ENCODE results near the gene HSPG2. TPM values are rescaled to one million over a fixed set of nuclear protein-coding genes. Genes with fewer than 3 reads are reported as not detected.

HSPG2 gene
- total and polyA plus RNA-seq, 2 of the 13 experiments (the other 11 are each of a cell fraction or from before 2014, with no cell fraction given): 9.1 to 13.1 TPM

DNA sequence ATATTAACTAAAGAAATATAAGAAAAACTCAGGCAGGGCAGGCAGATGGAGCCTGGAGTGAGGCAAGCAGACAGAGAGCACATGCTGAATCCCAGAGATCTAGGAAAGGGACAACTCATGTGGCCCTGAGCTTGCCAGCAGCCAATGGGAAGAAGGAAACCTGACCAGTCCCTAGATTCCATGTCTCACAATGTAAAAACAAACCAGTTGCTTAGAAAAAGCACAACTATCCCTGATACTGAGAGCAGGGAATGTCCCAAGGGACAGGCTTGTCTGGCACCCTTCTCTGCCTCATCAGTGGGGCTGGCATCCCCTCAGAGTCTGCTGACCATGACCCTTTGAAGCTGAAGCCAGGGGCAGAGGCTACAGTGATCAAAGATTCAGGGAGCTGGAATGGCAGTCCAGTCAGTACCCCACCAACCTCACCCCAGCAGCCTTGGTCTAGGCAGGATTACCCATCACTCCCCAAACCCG, 27.8 kb downstream of the HSPG2 start:
- ATAC-seq (no peak), FAIRE-seq (no peak), DNase-seq (ENCODE audit: low spot score) (no peak)
- Histone ChIP-seq H3K27ac (ENCODE audit: extremely low read length, insufficient read depth, low read length) (no peak overlapping the region), H3K27me3 (ENCODE audit: control insufficient read depth in 1 of 2, insufficient read depth in 2 of 2, low read length in 2 of 2) (no peaks in the 10 kb centered on the region), H4K20me1 (ENCODE audit: insufficient read depth, low read length) (no peaks in the 10 kb centered on the region), H3K79me2 (ENCODE audit: insufficient read depth, low read length) (no peaks in the 10 kb centered on the region), H3K4me2 (ENCODE audit: low read depth, low read length) (no peak overlapping the region), H3K4me1 (ENCODE audit: insufficient read depth, low read length) (peaks cover 53% of the 10 kb centered on the region), H3K9me3 (ENCODE audit: low read length) (no peaks in the 10 kb centered on the region), H2AFZ (ENCODE audit: low read length) (no peak overlapping the region), H3K36me3 (replicated peaks in 1 of 2; ENCODE audit: control insufficient read depth in 1 of 2, insufficient read depth in 2 of 2, low read length in 2 of 2) (no peaks in the 10 kb centered on the region; a peak in 1 of 5 replicates), H3K4me3 (replicated peaks in 1 of 3; ENCODE audit: insufficient read depth in 1 of 3, low read depth in 2 of 3, low read length in 3 of 3) (no peak overlapping the region), H3K9ac (ENCODE audit: insufficient read depth, low read depth, low read length) (no peak overlapping the region)
- ChIA-PET CTCF (ENCODE audit: low intra/inter-chr PET ratio, low total read pairs) (no interaction called here), POLR2A (interaction anchor here (1.3 kb wide), 1 partner anchor 13 kb away, joined by 4 read pairs; no protein-coding TSS in a partner anchor)
- TF ChIP-seq ZNF367 (CRISPR knock-in tag; IDR thresholded peaks at IDR 0.05; ENCODE audit: borderline replicate concordance) (no peak), XRCC5 (optimal IDR thresholded peaks at IDR 0.05; ENCODE audit: low read length) (no peak), NFE2L1 (CRISPR knock-in tag; IDR thresholded peaks at IDR 0.05; ENCODE audit: borderline replicate concordance) (no peak), RBFOX2 (IDR thresholded peaks at IDR 0.05; ENCODE audit: low read depth, low read length) (no peak)
- TF ChIP-seq, protein P1, sequence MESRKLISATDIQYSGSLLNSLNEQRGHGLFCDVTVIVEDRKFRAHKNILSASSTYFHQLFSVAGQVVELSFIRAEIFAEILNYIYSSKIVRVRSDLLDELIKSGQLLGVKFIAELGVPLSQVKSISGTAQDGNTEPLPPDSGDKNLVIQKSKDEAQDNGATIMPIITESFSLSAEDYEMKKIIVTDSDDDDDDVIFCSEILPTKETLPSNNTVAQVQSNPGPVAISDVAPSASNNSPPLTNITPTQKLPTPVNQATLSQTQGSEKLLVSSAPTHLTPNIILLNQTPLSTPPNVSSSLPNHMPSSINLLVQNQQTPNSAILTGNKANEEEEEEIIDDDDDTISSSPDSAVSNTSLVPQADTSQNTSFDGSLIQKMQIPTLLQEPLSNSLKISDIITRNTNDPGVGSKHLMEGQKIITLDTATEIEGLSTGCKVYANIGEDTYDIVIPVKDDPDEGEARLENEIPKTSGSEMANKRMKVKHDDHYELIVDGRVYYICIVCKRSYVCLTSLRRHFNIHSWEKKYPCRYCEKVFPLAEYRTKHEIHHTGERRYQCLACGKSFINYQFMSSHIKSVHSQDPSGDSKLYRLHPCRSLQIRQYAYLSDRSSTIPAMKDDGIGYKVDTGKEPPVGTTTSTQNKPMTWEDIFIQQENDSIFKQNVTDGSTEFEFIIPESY (CRISPR knock-in tag; IDR thresholded peaks at IDR 0.05): no peak
- TF ChIP-seq, protein P2, sequence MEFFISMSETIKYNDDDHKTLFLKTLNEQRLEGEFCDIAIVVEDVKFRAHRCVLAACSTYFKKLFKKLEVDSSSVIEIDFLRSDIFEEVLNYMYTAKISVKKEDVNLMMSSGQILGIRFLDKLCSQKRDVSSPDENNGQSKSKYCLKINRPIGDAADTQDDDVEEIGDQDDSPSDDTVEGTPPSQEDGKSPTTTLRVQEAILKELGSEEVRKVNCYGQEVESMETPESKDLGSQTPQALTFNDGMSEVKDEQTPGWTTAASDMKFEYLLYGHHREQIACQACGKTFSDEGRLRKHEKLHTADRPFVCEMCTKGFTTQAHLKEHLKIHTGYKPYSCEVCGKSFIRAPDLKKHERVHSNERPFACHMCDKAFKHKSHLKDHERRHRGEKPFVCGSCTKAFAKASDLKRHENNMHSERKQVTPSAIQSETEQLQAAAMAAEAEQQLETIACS (CRISPR knock-in tag; IDR thresholded peaks at IDR 0.05): no peak
- TF ChIP-seq, protein P3, sequence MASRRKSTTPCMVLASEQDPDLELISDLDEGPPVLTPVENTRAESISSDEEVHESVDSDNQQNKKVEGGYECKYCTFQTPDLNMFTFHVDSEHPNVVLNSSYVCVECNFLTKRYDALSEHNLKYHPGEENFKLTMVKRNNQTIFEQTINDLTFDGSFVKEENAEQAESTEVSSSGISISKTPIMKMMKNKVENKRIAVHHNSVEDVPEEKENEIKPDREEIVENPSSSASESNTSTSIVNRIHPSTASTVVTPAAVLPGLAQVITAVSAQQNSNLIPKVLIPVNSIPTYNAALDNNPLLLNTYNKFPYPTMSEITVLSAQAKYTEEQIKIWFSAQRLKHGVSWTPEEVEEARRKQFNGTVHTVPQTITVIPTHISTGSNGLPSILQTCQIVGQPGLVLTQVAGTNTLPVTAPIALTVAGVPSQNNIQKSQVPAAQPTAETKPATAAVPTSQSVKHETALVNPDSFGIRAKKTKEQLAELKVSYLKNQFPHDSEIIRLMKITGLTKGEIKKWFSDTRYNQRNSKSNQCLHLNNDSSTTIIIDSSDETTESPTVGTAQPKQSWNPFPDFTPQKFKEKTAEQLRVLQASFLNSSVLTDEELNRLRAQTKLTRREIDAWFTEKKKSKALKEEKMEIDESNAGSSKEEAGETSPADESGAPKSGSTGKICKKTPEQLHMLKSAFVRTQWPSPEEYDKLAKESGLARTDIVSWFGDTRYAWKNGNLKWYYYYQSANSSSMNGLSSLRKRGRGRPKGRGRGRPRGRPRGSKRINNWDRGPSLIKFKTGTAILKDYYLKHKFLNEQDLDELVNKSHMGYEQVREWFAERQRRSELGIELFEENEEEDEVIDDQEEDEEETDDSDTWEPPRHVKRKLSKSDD (CRISPR knock-in tag; IDR thresholded peaks at IDR 0.05; ENCODE audit: low read depth): no peak
- in situ Hi-C loops (cut with HindIII; ENCODE audit: extremely low pct_ligation_motif_present, low pct_unique_long_range_greater_than_20kb) (no loop called here), intact Hi-C loops (cut with micrococcal nuclease; ENCODE audit: unreplicated experiment) (no loop called here)
- no CpG with 5 or more reads among the region's 1 CpG for WGBS (ENCODE audit: low lambda C conversion rate)
- no TSS peak for BruUV-seq (replicated peaks)
